Lung microvascular endothelial cell (primary cell): ENCODE measurements around the gene APBB2. TPM values are rescaled to one million over a fixed set of nuclear protein-coding genes. Genes with fewer than 3 reads are reported as not detected.
"Not testable (repeated sequence)": the region's sequence is repeated elsewhere in the genome, so short reads cannot be mapped to it uniquely, and the experiment has no call there.

Experiments used
- DNase-seq, 2 donors: peaks; one replicate each; pipeline versions ENCODE4 v3.0.0 to v3.0.0-alpha.2; 2010; ENCODE audit warnings: low read depth in 2 of 2
- total RNA-seq: library from RNA; depleted of rRNA; stranded (reverse); fragments of >200 nt; gene quantifications from 2 replicates; pipeline ENCODE4 v1.2.1, GENCODE V29; 2014

The APBB2 gene
- total RNA-seq, 1 donor from 2014 or later = 18.5 TPM

- peak; percentile 24 to 100 for DNase-seq
Observed at GRCh38 chr4:41160012-41160789, 54.1 kb downstream of the APBB2 start.

DNA sequence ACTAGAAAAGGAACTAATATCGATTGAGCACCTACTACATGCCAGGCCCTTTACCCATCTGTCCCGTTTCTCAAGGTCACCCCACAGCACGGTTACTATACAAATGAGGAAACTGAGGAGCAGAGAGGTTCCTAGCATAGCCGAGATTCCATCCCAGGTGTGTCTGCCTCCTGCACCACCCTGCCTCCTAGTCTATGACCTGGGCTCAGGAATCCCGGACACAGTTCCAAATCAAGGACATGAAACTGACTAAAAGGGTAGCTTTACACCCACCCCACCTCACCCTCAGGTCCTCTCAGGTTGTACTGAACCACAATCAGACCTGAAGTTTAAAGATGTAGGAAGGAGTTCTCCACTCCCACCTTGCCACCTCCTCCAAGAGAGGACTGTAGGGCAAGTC, 55.6 kb downstream of the APBB2 start:
- DNase-seq = no peak

DNA sequence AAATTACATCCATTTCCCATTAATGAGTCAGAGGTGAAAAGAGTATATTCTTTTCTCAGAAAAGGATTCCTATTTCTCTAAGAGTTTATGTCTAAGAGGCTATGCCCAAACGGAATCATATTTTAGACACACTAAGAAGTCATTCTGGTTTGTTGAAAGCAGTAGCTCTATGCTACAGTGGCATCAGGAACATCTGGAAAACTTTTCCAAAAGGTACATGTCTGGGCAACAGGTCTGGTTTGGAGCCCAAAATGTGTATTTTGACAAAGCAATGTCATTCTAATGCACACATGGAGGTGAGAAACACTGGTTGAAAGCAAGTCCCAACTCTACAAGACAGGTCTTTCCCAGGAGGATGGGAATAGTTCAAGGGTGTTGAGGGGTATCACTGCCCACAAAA, 56.1 kb downstream of the APBB2 start:
- no peak for DNase-seq

GRCh38 chr4:41157009-41157408, 57.3 kb downstream of the APBB2 start:
- no peak for DNase-seq

DNA sequence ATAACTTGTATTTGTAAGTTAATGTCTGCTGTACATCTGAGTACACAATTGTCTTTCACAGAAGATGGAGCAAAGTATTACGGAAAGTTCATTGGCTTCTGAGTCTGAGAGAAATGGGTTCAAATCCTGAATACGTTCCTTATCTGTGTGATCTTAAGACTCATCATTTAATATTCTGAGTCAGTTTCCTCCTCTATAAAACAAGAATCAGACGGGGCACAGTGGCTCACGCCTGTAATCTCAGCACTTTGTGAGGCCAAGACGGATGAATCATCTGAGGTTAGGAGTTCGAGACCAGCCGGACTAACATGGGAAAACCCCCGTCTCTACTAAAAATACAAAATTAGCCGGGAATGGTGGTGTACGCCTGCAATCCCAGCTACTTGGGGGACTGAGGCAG, 57.8 kb downstream of the APBB2 start:
- peak in 1 of 2 donors; percentile 94 for DNase-seq

DNA sequence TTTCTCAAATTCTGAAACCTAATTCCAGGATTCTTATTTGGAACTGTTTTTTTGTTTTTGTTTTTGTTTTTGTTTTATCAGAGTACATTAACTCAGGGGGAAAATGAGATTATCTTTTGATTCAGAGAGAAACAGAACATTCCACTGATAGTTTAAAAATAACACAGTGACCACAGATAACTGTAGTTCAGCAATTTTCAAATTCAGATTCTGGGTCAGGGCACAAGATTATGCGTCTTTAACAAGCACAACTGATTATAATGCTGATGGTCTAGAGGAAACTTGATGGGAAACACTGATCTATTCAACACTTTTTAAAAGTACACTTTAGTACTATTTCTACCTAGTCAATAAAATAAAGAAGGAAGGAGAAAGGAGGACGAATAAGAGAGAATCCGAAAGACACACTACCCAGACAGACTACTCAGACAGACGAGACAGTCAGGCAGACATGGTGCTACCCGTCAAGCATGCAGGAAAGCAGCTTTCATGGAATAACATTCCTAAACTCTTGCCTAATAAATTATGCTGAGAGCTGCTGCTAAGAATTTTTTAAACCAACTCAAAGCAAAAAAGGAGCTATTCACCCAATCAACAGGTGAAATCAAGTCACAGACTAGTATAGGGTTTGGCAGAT, 59.0 kb downstream of the APBB2 start:
- DNase-seq = peak; percentile 54 to 86

GRCh38 chr4:41154814-41155177, 59.5 kb downstream of the APBB2 start:
- peak in 1 of 2 donors; percentile 84 for DNase-seq

DNA sequence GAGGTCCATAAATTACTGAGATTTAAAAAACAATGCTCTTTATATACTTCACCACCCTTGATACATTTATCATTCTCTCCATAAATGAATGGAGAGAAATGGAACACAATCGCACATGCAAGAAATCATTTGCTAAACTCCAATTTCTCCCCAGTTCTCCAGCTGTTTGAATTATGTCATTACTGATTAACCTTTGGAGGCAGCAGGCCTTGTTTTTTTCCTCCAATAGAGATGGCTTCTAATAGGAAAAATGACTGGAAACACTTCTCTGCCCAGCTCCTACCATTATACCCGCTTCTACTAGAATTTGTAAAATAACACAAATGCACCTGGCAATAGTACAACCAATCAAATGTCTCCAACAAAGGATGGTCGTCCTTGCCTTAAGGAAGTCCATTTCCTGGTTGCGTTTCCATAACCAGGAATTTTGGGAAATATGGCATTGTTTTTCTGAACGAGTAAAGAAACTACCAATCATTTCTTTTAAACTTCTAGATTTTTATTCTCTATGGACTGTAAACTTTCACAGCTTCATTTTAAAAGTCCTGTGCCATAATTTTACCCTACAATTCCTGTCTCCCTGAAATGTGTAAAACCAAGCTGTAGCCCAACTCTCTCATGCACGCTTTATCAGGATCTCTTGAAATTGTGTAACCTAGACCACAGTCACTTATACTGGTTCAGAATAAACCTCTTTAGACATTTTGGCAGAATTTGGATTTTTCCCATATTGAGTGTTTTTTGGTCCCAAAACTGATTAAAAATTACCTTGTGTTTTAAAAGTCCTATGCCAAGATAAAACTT, 60.1 kb downstream of the APBB2 start:
- peak; percentile 46 to 54 for DNase-seq

DNA sequence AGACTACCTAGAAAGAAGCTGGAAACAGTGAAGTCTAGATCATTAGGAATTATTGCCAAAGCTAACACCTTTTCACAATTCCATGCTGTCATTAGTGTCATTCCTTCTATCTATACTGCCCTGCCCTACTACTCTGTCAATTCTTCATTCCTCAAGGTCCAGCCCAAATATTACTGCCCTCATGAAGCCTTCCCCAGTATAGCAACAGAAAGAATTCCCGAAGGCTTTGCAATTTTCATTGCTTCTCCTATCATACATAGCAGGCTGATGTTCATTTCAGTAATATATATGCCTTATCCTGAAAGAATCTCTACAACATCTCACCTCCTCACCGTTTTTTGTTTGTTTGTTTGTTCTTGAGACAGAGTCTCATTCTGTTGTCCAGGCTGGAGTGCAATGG, 63.9 kb downstream of the APBB2 start:
- DNase-seq = no peak

DNA sequence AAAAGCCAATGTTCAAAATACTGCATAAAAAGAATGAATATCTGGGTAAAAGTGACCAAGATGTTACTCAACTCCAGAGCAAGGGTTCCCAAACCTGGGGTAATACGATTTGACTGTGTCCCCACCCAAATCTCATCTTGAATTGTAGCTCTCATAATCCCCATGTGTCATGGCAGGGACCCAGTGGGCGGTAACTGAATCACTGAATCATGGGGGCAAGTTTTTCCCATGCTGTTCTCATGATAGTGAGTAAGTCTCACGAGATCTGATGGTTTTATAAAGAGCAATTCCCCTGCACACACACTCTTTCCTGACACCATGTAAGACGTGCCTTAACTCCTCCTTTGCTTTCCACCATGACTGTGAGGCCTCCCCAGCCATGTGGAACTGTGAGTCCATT, 64.8 kb downstream of the APBB2 start:
- not testable (repeated sequence) for DNase-seq

GRCh38 chr4:41148931-41149330, 65.4 kb downstream of the APBB2 start:
- no peak for DNase-seq

DNA sequence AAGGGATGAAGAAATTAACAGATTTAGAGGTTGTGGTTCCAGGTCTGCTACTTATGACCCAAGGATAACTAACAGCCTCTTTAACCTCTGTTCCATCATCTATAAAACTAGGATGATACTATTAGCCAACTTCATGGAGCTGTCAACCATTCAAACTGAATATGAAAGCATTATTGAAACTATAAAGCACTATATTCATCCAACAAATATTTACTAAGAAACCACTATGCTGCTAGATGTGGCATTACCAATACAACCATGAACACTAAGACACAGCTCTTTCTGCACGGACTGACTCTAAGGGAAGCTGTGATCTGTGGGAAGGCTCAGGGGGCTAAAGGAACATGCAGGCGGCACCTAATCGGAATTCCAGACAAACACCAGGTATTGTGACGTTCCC, 66.0 kb downstream of the APBB2 start:
- DNase-seq = no peak

DNA sequence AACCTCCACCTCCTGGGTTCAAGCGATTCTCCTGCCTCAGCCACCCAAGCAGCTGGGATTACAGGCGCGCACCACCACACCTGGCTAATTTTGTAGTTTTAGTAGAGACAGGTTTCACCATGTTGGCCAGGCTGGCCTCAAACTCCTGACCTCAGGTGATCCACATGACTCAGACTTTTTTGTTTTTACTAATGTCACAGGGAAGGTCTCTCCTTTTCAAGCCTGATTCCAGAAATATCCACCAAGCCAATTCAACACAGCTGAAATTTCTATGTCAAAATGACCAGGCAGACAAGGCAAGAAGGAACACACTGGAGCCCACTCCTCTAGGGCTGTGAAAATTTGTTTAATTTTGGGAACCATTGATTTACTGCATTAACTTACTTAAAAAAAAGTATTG, 66.8 kb downstream of the APBB2 start:
- not testable (repeated sequence) for DNase-seq

DNA sequence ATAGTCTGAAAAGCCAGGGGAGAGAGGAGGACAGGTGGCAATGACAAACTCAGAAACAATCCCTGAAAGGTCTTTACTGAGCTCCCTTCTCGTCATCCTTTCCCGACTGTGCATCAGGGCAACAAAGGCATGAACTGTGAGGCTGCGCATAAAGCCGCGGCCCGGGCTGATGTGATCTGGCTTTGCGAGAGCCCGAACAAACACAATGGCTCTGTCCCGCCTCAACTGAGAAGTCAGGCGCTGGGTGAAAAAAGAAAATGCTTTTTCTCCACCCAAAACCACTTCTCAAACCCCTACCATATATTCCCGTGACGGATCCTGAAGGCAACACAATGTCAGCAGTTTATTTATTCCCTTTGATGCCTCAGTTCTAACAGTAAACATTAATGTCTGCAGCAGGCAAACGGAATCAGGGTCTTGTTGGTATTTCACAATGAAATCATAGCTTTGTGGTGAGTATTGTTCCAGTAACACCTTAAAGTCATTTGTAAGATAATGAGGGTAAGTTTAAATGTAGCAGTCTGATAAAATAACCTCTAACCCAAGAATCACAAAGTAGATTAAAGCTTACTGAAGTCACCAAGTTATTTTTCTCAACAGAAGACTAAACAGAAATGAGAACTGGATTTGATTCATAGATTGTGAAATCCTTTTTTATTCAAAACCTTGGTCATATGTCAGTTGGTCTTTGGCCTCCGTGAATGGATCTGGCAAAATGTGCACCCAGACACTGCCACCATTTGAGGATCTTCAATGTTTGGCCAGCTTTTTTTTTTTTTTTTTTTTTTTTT, 67.4 kb downstream of the APBB2 start:
- no peak for DNase-seq

DNA sequence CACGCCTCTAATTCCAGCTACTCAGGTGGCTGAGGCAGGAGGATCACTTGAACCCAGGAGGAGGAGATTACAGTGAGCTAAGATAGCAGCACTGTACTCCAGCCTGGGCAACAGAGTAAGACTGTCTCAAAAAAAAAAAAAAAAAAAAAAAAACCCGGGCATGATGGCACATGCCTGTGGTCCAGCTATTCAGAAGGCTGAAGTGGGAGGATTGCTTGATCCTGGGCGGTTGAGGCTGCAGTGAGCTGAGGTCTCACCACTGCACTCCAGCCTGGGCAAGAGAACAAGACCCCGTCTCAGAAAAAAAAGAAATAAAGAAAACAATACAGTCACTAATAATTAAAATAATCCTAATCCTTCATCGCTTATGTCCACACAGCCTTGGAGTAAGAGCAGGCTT, 68.1 kb downstream of the APBB2 start:
- no peak for DNase-seq

- no peak for DNase-seq
Observed at GRCh38 chr4:41145571-41146078, 68.7 kb downstream of the APBB2 start.

- no peak for DNase-seq
Observed at GRCh38 chr4:41144812-41145211, 69.5 kb downstream of the APBB2 start.

GRCh38 chr4:41144040-41144379, 70.3 kb downstream of the APBB2 start:
- no peak for DNase-seq

DNA sequence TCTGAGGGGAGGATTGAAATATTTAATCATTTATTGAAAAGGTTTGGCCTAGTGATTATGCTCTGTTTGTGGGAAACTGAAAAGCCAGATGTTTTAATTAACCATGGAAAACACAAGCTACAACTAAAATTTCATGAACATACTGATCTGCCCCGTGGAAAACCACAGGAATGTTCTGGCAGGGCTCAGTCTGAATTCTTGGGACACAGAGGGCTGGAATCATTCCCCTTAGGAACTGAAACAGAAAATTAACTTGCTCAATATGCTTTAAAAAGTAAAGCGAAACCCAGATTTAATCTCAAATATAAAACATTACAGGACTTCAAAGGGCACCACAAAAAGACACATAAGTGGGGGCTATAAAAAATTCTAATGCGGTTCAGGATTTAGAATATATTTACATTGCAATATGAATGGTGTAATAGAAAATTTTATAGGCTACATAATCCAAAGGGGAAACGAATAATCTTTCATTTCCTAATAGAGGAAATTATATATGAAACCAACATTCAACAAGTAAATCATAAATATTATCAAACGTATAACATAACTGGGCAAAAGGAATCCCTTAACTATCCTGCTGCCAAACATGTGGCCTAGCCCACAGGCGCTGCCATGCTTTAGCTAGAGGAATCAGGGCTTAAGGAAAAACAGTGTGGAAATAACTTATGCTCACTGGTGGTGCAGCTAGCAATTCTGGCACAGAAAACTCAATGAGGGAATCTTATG, 70.9 kb downstream of the APBB2 start:
- DNase-seq = peak; percentile 83 to 87

- DNase-seq = peak; percentile 27 to 69
Observed at GRCh38 chr4:41142376-41143310, 71.7 kb downstream of the APBB2 start.
